Fibroblast of villous mesenchyme (primary cell): ENCODE data around the gene GPBP1L1. TPM values are rescaled to one million over a fixed set of nuclear protein-coding genes. Genes with fewer than 3 reads are reported as not detected.
"Not testable (repeated sequence)": the region's sequence is repeated elsewhere in the genome, so short reads cannot be mapped to it uniquely, and the experiment has no call there.

Source experiments
- DNase-seq: peaks from one replicate; pipeline ENCODE4 v3.0.0-alpha.2; 2010; ENCODE audit warnings: low read depth
- H3K4me3 ChIP-seq: 2 replicates; pipeline ENCODE4 v1.5.1; 2011; ENCODE audit warnings: low read depth, mild to moderate bottlenecking, low read length
- total RNA-seq: library from RNA; depleted of rRNA; stranded (reverse); fragments of >200 nt; gene quantifications from 2 replicates; pipeline ENCODE4 v1.2.3, GENCODE V29; 2012
- TF ChIP-seq, protein P1 (sequence below): IDR thresholded peaks from 2 replicates; pipeline ENCODE4 v1.5.1; 2012; ENCODE audit warnings: low read depth, mild to moderate bottlenecking, low read length; ENCODE audit not compliant: insufficient read depth

The GPBP1L1 gene, protein sequence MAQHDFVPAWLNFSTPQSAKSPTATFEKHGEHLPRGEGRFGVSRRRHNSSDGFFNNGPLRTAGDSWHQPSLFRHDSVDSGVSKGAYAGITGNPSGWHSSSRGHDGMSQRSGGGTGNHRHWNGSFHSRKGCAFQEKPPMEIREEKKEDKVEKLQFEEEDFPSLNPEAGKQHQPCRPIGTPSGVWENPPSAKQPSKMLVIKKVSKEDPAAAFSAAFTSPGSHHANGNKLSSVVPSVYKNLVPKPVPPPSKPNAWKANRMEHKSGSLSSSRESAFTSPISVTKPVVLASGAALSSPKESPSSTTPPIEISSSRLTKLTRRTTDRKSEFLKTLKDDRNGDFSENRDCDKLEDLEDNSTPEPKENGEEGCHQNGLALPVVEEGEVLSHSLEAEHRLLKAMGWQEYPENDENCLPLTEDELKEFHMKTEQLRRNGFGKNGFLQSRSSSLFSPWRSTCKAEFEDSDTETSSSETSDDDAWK
- 90.5 and 122 TPM in 2 replicates for total RNA-seq

DNA sequence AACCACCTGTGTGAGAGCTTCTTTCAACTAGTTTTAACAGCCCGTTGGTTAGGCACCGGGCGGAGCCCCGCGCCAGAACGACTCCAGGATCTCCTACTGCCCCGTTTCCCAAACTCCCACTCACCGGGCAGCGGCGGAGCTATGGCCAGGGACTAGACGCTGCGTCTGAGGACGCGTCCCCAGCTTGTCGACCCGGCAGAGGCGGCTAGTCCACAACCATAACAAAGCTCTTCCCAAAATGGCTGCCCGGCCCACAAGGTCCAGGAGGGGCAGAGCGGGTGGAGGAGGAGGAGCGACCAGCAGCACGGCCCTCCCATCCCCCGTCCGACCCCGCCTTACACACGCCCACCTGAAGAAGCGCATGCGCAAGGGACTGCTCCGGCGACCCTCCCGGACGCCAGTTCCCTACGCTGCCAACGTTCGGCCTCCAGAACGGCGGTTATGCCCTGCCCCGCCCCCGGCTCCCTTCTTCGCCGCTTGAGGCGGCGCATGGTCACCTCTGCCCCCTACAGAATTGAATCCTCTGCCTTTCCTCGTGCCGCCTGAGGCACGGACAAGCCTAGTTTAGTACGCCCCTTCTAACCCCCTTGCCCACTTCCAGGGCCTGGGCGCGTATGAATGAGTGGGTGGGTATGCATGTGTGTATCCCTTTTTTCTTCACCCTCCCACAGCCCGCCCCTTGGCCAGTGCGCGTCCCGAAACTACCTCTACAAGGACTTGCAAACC is at the start of gene GPBP1L1:
Gene GPBP1L1 (minus strand): TSS at position 246 of the 726 bp plus-strand sequence. CDS start 27,446 bp downstream, outside the sequence.
- peak within 1 kb of the TSS; percentile 95 for H3K4me3 ChIP-seq
- DNase-seq: peak; percentile 98
- TF ChIP-seq, protein P1, sequence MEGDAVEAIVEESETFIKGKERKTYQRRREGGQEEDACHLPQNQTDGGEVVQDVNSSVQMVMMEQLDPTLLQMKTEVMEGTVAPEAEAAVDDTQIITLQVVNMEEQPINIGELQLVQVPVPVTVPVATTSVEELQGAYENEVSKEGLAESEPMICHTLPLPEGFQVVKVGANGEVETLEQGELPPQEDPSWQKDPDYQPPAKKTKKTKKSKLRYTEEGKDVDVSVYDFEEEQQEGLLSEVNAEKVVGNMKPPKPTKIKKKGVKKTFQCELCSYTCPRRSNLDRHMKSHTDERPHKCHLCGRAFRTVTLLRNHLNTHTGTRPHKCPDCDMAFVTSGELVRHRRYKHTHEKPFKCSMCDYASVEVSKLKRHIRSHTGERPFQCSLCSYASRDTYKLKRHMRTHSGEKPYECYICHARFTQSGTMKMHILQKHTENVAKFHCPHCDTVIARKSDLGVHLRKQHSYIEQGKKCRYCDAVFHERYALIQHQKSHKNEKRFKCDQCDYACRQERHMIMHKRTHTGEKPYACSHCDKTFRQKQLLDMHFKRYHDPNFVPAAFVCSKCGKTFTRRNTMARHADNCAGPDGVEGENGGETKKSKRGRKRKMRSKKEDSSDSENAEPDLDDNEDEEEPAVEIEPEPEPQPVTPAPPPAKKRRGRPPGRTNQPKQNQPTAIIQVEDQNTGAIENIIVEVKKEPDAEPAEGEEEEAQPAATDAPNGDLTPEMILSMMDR: no peak

DNA sequence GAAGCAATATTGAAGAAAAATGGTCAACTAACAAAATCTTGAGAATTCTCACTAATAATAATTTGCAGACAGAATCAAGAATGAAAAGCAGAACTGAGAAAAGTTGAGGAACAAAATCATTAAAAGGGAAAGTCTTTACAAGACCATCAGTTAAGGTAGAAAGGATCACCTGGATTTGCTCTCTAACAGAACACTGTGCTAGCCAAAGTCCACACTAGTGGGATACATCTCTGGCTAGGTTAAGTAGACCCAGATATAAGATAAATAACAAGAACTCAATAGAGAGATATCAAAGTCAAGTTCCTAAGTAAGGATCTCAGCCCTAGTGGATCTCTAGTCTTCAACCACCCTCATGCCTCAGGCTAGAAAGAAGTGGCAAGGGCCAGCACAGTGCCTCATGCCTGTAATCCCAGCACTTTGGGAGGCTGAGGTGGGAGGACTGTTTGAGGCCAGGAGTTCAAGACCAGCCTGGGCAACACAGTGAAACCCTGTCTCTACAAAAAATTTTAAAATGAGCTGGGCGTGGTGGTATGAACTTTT is 44.5 kb upstream of the GPBP1L1 start:
- TF ChIP-seq, protein P1: no peak
- H3K4me3 ChIP-seq: no peak overlapping the region
- DNase-seq: no peak

DNA sequence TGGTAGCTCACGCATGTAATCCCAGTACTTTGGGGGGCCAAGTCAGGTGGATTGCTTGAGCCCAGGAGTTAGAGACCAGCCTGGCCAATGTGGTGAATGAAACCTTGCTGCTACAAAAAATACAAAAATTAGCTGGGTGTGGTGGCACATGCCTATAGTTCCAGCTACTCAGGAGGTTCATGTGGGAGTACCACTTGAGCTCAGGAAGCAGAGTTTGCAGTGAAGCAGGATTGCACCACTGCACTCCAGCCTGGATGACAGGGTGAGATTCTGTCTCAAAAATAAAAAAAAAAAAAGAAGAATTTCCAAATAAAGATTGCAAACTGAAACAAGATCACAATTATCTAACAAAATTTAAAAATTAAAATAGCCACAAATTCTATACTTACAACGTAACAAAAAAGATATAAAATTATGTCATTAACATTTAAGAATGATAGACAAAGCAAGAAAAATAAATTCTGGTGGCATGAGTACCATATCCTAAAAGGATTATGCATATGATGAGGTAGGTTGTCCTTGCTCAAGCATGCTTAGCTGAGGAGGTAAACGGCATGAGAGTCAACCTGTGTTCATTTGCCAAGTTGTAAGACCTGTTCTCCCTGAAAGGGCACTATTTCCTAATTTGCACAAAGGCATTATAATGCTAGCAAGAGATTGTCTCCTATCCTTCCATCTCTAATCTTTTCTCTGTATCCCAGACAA is 43.9 kb upstream of the GPBP1L1 start:
- peak; percentile 10 for DNase-seq
- no peak overlapping the region for H3K4me3 ChIP-seq
- TF ChIP-seq, protein P1: no peak

DNA sequence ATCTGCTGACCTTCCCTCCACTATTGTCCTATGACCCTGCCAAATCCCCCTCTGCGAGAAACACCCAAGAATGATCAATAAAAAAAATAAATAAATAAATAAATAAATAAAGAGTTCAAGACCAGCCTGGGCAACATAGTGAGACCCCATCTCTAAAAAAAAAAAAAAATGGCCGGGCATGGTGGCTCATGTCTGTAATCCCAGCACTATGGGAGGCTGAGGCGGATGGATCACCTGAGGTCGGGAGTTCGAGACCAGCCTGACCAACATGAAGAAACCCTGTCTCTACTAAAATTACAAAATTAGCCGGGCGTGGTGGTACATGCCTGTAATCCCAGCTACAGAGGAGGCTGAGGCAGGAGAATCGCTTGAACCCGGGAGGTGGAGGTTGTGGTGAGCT is 39.7 kb upstream of the GPBP1L1 start:
- not testable (repeated sequence) for DNase-seq, H3K4me3 ChIP-seq

DNA sequence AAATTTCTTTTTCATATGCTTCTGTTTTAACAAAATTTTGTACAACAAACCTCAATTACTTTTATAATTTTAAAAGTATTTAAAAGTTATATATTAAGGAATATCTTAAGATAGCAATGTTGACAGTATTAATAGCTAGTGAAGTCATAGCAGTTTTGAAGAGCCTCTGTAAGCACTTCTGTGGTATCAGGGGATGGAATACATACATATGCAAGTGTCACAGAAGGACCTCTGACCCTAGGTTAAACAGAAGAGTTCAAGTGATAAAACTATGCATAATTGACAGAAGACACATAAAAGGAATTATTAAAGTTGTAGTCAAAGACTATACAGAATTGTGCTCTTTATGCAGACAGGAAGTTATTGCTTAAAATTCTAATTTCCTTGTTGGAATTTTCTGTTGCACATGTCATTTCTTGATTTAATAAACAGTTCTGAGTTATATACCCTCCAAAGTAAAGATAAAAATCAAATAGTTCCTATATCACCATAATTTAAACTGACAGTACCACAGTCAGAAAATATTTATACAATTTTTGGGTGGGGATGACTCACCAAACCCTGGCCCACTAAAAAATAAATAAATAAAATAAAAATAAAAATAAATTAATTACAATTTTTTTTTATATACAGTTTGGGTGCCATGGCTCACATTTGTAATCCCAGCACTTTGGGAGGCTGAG is 37.1 kb upstream of the GPBP1L1 start:
- H3K4me3 ChIP-seq: no peak overlapping the region
- no peak for DNase-seq
- TF ChIP-seq, protein P1: no peak

DNA sequence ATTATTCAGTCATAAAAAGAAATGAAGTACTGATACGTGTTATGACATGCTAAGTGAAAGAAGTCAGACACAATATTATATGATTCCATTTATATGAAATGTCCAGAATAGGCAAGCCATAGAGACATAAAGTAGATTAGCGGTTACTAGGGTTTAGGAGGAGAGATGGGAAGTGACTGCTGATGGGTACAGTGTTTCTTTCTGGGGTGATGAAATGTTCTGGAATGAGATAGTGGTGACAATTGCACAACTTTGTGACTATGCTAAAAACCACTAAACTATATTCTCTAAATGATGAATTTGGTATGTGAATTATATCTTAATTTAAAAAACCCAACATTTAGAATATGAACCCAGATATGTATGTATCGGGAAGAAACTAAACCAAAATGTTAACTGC is 36.5 kb upstream of the GPBP1L1 start:
- H3K4me3 ChIP-seq: no peak overlapping the region

More for the DNA sequence above, 36.5 kb upstream of the GPBP1L1 start:
- TF ChIP-seq, protein P1: no peak
- DNase-seq: peak; percentile 68
